Eye (tissue), 1 donor: Measurements from ENCODE around the gene ZNF700.
"Not testable (repeated sequence)": the region's sequence is repeated elsewhere in the genome, so short reads cannot be mapped to it uniquely, and the experiment has no call there.

Experiments
- DNase-seq: peaks from one replicate; pipeline ENCODE4 v3.0.0-alpha.2; 2015

The ZNF700 gene

DNA sequence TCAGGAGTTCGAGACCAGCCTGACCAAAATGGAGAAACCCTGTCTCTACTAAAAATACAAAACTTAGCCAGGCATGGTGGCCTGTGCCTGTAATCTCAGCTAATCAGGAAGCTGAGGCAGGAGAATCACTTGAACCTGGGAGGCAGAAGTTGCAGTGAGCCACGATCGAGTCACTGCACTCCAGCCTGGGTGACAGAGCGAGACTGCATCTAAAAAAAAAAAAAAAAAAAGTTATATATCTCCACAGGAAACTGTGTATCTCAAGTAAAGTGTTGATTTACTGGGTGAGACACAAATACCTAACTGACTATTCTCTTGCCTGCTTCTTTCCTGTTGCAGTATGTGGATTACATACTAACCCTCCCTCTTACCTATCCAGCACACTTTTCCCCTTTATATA is 67.0 kb downstream of the ZNF700 start:
- DNase-seq: not testable (repeated sequence)

DNA sequence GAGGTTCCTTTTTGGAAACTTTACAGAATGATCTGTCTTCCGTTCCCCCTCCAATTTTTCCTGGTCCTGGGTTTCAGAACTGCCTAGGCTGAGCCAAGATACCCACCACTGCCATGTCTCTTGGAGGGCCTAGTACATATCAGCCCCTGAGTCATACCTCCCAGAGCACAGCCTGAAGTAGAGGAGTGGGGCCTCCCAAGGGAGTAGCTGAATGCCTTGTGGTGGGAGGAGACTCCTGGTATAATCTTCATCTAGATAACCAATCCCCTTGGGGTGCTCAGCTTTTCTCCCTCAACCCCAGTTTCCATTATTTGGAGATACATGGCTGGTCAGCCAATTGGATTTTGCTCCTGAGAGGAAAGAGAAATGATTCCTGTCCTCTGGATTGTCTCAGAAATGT is 70.3 kb downstream of the ZNF700 start:
- no peak for DNase-seq
